H1 (cell line): Measurements from ENCODE around the gene GPR143. TPM values are rescaled to one million over a fixed set of nuclear protein-coding genes. Genes with fewer than 3 reads are reported as not detected.

Experiments
- CTCF ChIA-PET: fragments of 300-600 bp; sonication (Branson Sonifier 250); formaldehyde crosslinking; loops from one replicate; lab custom pipeline; 2021; ENCODE audit not compliant: partially characterized antibody; lab: Charles Lee
- POLR2A ChIA-PET: fragments of 300-600 bp; sonication (Branson Sonifier 250); formaldehyde crosslinking; loops from one replicate; lab custom pipeline; 2021; ENCODE audit warnings: inconsistent platforms; ENCODE audit not compliant: partially characterized antibody; lab: Charles Lee
- DNase-seq, 2 experiments: peaks; one replicate each; pipeline versions ENCODE4 v3.0.0 to v3.0.0-alpha.2; 2010 to 2022; ENCODE audit warnings: low spot score in 2 of 2, low read depth in 1 of 2, mixed read lengths in 1 of 2
- FAIRE-seq: peaks from 2 replicates; lab custom pipeline; 2011; peaks lifted over from hg19 to GRCh38; lab: Jason Lieb, UNC
- H2AFZ ChIP-seq: 2 replicates; pipeline ENCODE4 v1.8.1; 2012; ENCODE audit warnings: low read length, inconsistent platforms
- H2AK5ac ChIP-seq: 2 replicates; pipeline ENCODE4 v1.6.1; 2013; ENCODE audit warnings: low read depth, low read length
- H2BK120ac ChIP-seq: replicated peaks from 2 replicates; pipeline ENCODE3; 2013; ENCODE audit warnings: low read depth, low read length, inconsistent platforms
- H2BK12ac ChIP-seq: 2 replicates; pipeline ENCODE4 v1.6.1; 2013; ENCODE audit warnings: low read depth, low read length
- H2BK15ac ChIP-seq: 2 replicates; pipeline ENCODE4 v1.6.1; 2013; ENCODE audit warnings: low read length
- H2BK20ac ChIP-seq: 2 replicates; pipeline ENCODE4 v1.6.1; 2013; ENCODE audit warnings: low read length
- H2BK5ac ChIP-seq: 2 replicates; pipeline ENCODE4 v1.6.1; 2013; ENCODE audit warnings: low read depth, low read length
- H3K14ac ChIP-seq: 2 replicates; pipeline ENCODE4 v1.6.1; 2013; ENCODE audit warnings: inconsistent platforms; ENCODE audit not compliant: insufficient read length
- H3K18ac ChIP-seq: 2 replicates; pipeline ENCODE4 v1.6.1; 2013; ENCODE audit warnings: low read length; ENCODE audit errors: extremely low read depth
- H3K23ac ChIP-seq: 2 replicates; pipeline ENCODE4 v1.6.1; 2013; ENCODE audit warnings: inconsistent platforms; ENCODE audit not compliant: insufficient read length
- H3K23me2 ChIP-seq: 2 replicates; pipeline ENCODE4 v1.6.1; 2013; ENCODE audit warnings: low read depth, low read length
- H3K27ac ChIP-seq: 2 replicates; pipeline ENCODE4 v1.6.1; 2011; ENCODE audit warnings: low read depth, low read length, inconsistent platforms
- H3K27me3 ChIP-seq, 4 experiments: replicated peaks in 1 of 4; 1 replicate in 1 of 4; 2 replicates in 3 of 4; pipeline versions ENCODE4 v1.6.1 to v1.8.1; 2011 to 2013; ENCODE audit warnings: low read length in 3 of 4, mild to moderate bottlenecking in 3 of 4, inconsistent platforms in 2 of 4, mixed read lengths in 2 of 4, moderate library complexity in 1 of 4; ENCODE audit not compliant: control insufficient read depth in 3 of 4, insufficient read depth in 3 of 4; ENCODE audit errors: extremely low read depth in 1 of 4
- H3K36me3 ChIP-seq, 4 experiments: 2 replicates each; pipeline versions ENCODE4 v1.6.1 to v1.8.1; 2011 to 2013; ENCODE audit warnings: mild to moderate bottlenecking in 4 of 4, low read length in 3 of 4, moderate library complexity in 2 of 4, control low read depth in 1 of 4, inconsistent platforms in 1 of 4; ENCODE audit not compliant: insufficient read depth in 4 of 4, control insufficient read depth in 2 of 4
- H3K4ac ChIP-seq: replicated peaks from 2 replicates; pipeline ENCODE3; 2013; ENCODE audit warnings: low read length, low read depth, mixed read lengths, inconsistent platforms; ENCODE audit not compliant: insufficient read length
- H3K4me1 ChIP-seq, 4 experiments: replicated peaks in 1 of 4; 1 replicate in 1 of 4; 2 replicates in 3 of 4; pipeline versions ENCODE4 v1.6.1 to v1.8.1; 2011 to 2013; ENCODE audit warnings: low read length in 3 of 4, inconsistent platforms in 2 of 4, mixed read lengths in 1 of 4; ENCODE audit not compliant: insufficient read depth in 4 of 4, control insufficient read depth in 3 of 4
- H3K4me2 ChIP-seq, 2 experiments: 2 replicates each; pipeline versions ENCODE4 v1.6.1 to v1.8.1; 2011 to 2013; ENCODE audit warnings: low read depth in 2 of 2, low read length in 2 of 2, control low read depth in 1 of 2, inconsistent platforms in 1 of 2, mild to moderate bottlenecking in 1 of 2; ENCODE audit not compliant: insufficient read depth in 1 of 2
- H3K4me3 ChIP-seq, 4 experiments: fragments of 200-600, 300-600 bp in 1 of 4; sonication (generic), shearing (Covaris generic), sonication (Bioruptor Twin) in 1 of 4; 2 replicates each; pipeline versions ENCODE4 v1.5.1 to v1.8.1; 2011 to 2016; ENCODE audit warnings: low read length in 4 of 4, low read depth in 3 of 4, control low read depth in 2 of 4, inconsistent platforms in 2 of 4, mild to moderate bottlenecking in 2 of 4, mixed read lengths in 1 of 4, moderate library complexity in 1 of 4; ENCODE audit not compliant: insufficient read depth in 2 of 4; ENCODE audit errors: extremely low read depth in 1 of 4
- H3K56ac ChIP-seq: replicated peaks from 2 replicates; pipeline ENCODE3; 2013; ENCODE audit warnings: low read depth, mild to moderate bottlenecking, mixed read lengths, low read length, inconsistent platforms; ENCODE audit not compliant: insufficient read length
- H3K79me1 ChIP-seq: 2 replicates; pipeline ENCODE4 v1.6.1; 2013; ENCODE audit warnings: low read depth, low read length, control low read depth
- H3K79me2 ChIP-seq, 2 experiments: 2 replicates each; pipeline versions ENCODE4 v1.6.1 to v1.8.1; 2012 to 2013; ENCODE audit warnings: low read length in 2 of 2, mild to moderate bottlenecking in 2 of 2, inconsistent platforms in 1 of 2; ENCODE audit not compliant: insufficient read depth in 2 of 2, control insufficient read depth in 1 of 2
- H3K9ac ChIP-seq, 4 experiments: replicated peaks in 1 of 4; 1 replicate in 1 of 4; 2 replicates in 3 of 4; pipeline versions ENCODE4 v1.6.1 to v1.8.1; 2011 to 2013; ENCODE audit warnings: low read depth in 3 of 4, low read length in 3 of 4, control low read depth in 2 of 4, mild to moderate bottlenecking in 2 of 4, moderate library complexity in 2 of 4, inconsistent platforms in 1 of 4; ENCODE audit errors: extremely low read depth in 1 of 4
- H3K9me3 ChIP-seq, 2 experiments: 2 replicates each; pipeline versions ENCODE4 v1.6.1 to v1.8.1; 2012 to 2013; ENCODE audit warnings: mild to moderate bottlenecking in 2 of 2, moderate library complexity in 2 of 2, control low read depth in 1 of 2, inconsistent platforms in 1 of 2, low read depth in 1 of 2, low read length in 1 of 2, mixed read lengths in 1 of 2; ENCODE audit not compliant: insufficient read depth in 2 of 2
- H4K20me1 ChIP-seq, 2 experiments: replicated peaks in 1 of 2; 2 replicates each; pipeline versions ENCODE3 to v1.8.1; 2011 to 2013; ENCODE audit warnings: inconsistent platforms in 2 of 2, low read length in 2 of 2, mild to moderate bottlenecking in 1 of 2; ENCODE audit not compliant: insufficient read depth in 2 of 2, control insufficient read depth in 1 of 2
- H4K5ac ChIP-seq: 2 replicates; pipeline ENCODE4 v1.6.1; 2013; ENCODE audit warnings: low read length, low read depth, mixed read lengths, inconsistent platforms; ENCODE audit not compliant: insufficient read length
- H4K8ac ChIP-seq: 2 replicates; pipeline ENCODE4 v1.8.0; 2013; ENCODE audit warnings: mild to moderate bottlenecking, moderate library complexity, low read length, inconsistent platforms; ENCODE audit not compliant: insufficient read depth; ENCODE audit errors: extremely low read depth
- H4K91ac ChIP-seq: replicated peaks from 2 replicates; pipeline ENCODE3; 2013; ENCODE audit warnings: low read length, mixed read lengths, inconsistent platforms; ENCODE audit not compliant: insufficient read length
- SIX5 ChIP-seq: IDR thresholded peaks from 2 replicates; pipeline ENCODE4 v1.6.1; 2011; ENCODE audit warnings: mild to moderate bottlenecking, low read depth, low read length
- WGBS, 2 experiments: shearing (Covaris generic) in 1 of 2; methylation state at CpG; one replicate each; pipeline versions ENCODE4 v1.1.6 to v1.1.7; 2013 to 2015; ENCODE audit warnings: low lambda C conversion rate in 2 of 2, mixed read lengths in 2 of 2, inconsistent platforms in 1 of 2, low coverage in 1 of 2, missing lambda C conversion rate in 1 of 2; ENCODE audit not compliant: insufficient replicate concordance in 2 of 2, insufficient coverage in 1 of 2, insufficient read length in 1 of 2; ENCODE audit errors: extremely low coverage in 1 of 2, missing lambda C conversion rate in 1 of 2; 5-methylcytosine and 5-hydroxymethylcytosine counted together
- polyA plus RNA-seq, 7 experiments: library from polyadenylated mRNA; depleted of rRNA in 3 of 7; stranded (reverse) in 5 of 7; unstranded in 2 of 7; fragments of >200 nt in 5 of 7; fragments of 200-250 nt in 2 of 7; gene quantifications; 1 replicate in 5 of 7; 2 replicates in 1 of 7; 4 replicates in 1 of 7; pipeline versions ENCODE4 v1.2.1 to v1.2.3, GENCODE V29; 2011 to 2013; ENCODE audit warnings: missing spikeins in 2 of 7, mixed read lengths in 2 of 7
- total RNA-seq: library from RNA; stranded (reverse); fragmentation: NEBNext Ultra II Directional; extraction: Animal tissue kit (Norgen Biotek cat#: 25700); gene quantifications from 2 replicates; pipeline ENCODE4 v1.2.1, GENCODE V29; 2021

Gene GPR143
- total and polyA plus RNA-seq, 2 of the 8 experiments (the other 6 are each of a cell fraction or from before 2014, with no cell fraction given) = 18.5 to 30.7 TPM

DNA sequence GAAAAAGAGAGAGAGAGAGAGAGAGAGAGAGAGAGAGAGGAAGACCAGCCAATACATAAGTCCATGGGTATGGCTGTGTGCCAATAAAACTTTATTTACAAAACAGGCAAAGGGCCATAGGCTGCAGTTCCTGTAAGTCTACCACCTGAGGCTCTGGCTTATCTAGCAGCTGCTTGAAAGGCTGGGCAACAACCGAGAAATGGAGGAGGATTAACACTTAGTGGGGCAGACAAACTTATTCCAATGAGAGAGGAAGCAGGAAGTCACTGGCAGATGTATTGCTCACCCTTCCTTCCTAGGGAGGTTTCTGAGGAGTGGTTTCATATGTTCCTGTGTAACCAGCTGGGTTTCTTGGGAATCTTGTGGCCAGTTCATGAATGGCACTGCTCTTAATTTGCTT, 4.7 kb upstream of the GPR143 start:
- Histone ChIP-seq H3K9me3 (no peaks in the 10 kb centered on the region), H3K36me3 (no peaks in the 10 kb centered on the region), H2BK12ac (no peak overlapping the region), H3K18ac (no peak overlapping the region), H4K8ac (no peak overlapping the region), H2AK5ac (no peak overlapping the region), H3K27ac (no peak overlapping the region), H4K91ac (no peak overlapping the region), H3K4me1 (peaks cover 0 to 3% (median 0%) of the 10 kb centered on the region in 4 experiments; a peak in 1 of 7 replicates), H2BK120ac (no peak overlapping the region), H3K9ac (no peak overlapping the region), H3K4me3 (no peak overlapping the region), H3K23ac (no peak overlapping the region), H3K14ac (no peak overlapping the region), H4K20me1 (no peaks in the 10 kb centered on the region), H4K5ac (no peak overlapping the region), H3K79me1 (no peaks in the 10 kb centered on the region), H2AFZ (no peak overlapping the region), H3K4ac (no peak overlapping the region), H3K27me3 (no peaks in the 10 kb centered on the region), H3K23me2 (no peaks in the 10 kb centered on the region), H3K4me2 (no peak overlapping the region), H2BK15ac (no peak overlapping the region), H2BK20ac (no peak overlapping the region), H2BK5ac (no peak overlapping the region), H3K79me2 (no peaks in the 10 kb centered on the region), H3K56ac (no peak overlapping the region)
- DNase-seq (no peak), FAIRE-seq (no peak)
- ChIA-PET POLR2A (interaction anchor here (0.6 to 1.2 kb wide), 2 partner anchors 20 to 263 kb away, joined by 3 to 4 read pairs; no protein-coding TSS in a partner anchor), CTCF (interaction anchor here (1.0 kb wide), 1 partner anchor 15 kb away, joined by 3 read pairs; the partner anchor contains the start of gene SHROOM2)
- 73% methylated on average over 1 of the region's 1 CpG; no CpG with 5 or more reads in 1 of the 2 experiments for WGBS, 2 experiments
- TF ChIP-seq SIX5 = no peak
